GM21381 (cell line): ENCODE results near the gene ALOX5AP.
A peak's percentile ranks its signal among the peaks of the same experiment; 100 is the strongest.

Experiments
- ATAC-seq: cut with Tn5 transposase; IDR thresholded peaks from one replicate; pipeline ENCODE4 v1.9.1; 2021; ENCODE audit warnings: mild to moderate bottlenecking, moderate library complexity; ENCODE audit not compliant: unreplicated experiment

The ALOX5AP gene

DNA sequence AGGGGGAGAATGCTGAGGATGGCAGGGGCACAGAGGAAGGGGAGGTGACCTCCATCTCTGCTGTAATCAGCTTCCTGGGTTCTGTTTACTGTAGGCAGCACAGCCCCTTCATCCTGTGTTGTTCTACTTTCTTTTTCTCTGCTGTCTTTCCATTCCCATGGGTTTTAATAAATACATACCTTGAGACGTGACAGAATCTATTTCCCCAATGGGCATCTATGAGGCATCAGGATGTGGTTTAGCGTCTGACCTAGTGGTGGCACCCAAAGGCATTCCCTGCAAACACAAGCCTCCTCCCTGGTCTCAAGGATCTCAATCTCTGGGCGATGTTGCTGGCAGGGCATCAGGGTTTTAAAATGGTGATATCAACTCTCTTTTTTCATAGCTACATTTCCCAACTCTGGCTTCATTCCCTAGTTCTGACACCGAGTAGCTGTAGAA lies 60.8 kb downstream of the ALOX5AP start:
- ATAC-seq, result no peak

GRCh38 chr13:30796631-30797601 lies 61.6 kb downstream of the ALOX5AP start:
- ATAC-seq, result no peak

DNA sequence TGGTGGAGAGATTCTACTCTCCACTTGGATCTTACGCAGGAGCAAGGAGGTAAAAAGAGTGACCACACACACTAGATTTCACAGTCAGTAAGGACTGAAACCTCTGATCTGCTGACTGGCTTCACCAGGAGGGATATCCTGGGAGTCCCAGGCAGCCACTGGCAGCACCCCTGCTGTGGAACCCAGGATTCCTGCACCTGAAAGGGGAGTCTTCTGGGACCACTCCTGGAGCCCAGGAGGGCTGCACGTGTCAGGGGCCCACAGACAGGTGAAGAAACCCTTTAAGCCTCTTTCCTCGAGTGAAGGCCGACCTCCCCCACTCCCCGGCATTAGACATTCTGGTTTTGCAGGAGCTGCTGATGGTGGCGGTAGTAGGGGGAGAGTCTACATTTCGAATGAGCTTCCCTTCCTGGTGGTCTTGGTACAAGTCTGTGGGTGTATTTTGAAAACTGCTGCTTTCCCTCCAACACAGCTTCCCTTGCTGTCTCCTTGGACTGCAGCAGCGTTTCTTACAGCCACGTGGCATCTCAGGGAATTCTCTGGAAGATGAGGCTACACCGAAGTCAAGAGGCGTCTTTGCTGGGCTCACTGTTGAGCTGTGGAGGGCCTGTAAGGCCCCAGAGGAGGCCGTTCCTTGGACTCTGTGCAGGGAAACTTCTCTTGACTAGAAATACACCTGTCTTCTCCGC lies 62.6 kb downstream of the ALOX5AP start:
- ATAC-seq, result no peak

- no peak for ATAC-seq
These were observed 63.5 kb downstream of the ALOX5AP start for GRCh38 chr13:30798776-30799355.

DNA sequence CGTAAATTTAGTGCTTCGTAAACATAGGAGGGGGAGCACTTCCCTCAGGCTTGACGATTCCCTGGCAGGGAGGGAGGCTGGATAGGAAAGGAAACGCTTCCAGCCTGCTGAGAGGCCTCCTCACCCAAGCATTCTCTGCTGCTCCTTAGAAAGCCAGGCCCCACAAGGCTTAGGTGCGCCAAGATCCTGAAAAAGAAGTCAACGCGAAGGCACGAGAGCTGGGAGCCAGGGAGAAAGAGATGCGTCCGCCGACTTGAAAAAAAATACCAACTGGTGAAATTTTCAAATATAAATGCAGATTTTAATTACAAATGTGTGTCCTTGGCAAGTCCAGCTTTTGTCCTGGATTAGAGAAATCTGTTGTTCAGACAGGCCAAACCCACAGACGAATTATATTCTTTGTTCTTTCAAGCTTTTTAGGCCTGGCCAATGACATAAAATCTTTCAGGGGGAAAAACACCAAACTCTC lies 64.0 kb downstream of the ALOX5AP start:
- ATAC-seq, result no peak

DNA sequence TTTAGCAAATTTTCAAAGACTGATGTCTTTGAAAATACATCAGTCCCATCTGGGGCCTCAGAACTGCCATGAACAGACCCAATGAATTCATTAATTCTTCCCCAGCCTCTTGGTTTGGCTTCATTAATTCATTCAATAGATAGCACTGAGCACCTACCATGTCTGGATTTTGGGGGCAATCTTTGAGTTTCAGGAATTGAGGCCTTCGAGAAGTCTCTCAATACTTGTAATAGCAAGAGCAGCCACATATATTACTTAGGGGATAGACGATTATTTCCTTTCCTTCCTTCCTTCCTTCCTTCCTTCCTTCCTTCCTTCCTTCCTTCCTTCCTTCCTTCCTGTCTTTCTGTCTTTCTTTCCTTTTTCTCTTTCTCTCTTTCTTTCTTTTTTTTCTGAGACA lies 64.8 kb downstream of the ALOX5AP start:
- no peak for ATAC-seq

DNA sequence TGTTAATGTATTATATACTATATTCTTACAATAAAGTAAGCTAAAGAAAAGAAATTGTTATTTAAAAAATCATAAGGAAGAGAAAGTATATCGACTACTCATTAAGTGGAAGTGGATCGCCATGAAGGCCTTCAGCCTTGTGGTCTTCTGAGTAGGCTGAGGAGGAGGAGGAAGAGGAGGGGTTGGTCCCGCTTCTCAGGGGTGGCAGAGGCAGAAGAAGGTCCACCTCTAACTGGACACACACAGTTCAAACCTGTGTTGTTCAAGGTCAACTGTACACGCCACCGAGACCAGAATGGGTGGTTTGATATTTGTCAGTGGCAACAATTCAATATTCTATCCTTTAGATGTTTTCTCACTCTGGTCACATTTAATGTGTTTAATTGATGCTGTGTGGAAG lies 67.2 kb downstream of the ALOX5AP start:
- ATAC-seq, result peak; percentile 12

GRCh38 chr13:30802953-30803478 lies 67.7 kb downstream of the ALOX5AP start:
- ATAC-seq, result peak; percentile 78

- no peak for ATAC-seq
These were observed 68.4 kb downstream of the ALOX5AP start for GRCh38 chr13:30803749-30804148.

- ATAC-seq, result no peak
These were observed 69.1 kb downstream of the ALOX5AP start for GRCh38 chr13:30804474-30804873.

GRCh38 chr13:30805132-30805537 lies 69.8 kb downstream of the ALOX5AP start:
- no peak for ATAC-seq

GRCh38 chr13:30805603-30806011 lies 70.3 kb downstream of the ALOX5AP start:
- no peak for ATAC-seq

DNA sequence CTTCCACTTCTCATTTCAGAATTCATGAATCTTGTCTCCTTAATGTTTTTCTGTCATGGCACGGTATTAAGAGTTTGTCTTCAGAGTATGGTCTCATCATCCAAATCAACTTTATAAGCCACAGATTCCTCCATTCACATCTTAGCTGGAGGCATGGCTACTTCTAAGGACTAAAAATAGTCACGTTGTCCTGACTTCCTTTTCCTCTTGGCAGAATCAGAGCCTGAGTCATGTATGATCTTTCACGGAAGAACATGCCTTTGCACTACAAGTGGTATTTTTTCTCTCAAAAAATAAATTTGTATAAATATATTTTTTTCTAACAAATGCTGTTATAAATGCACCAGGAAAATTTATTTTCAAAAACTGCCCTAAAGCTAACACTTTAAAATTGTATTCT lies 71.4 kb downstream of the ALOX5AP start:
- no peak for ATAC-seq

- ATAC-seq, result no peak
These were observed 72.0 kb downstream of the ALOX5AP start for GRCh38 chr13:30807392-30807791.

DNA sequence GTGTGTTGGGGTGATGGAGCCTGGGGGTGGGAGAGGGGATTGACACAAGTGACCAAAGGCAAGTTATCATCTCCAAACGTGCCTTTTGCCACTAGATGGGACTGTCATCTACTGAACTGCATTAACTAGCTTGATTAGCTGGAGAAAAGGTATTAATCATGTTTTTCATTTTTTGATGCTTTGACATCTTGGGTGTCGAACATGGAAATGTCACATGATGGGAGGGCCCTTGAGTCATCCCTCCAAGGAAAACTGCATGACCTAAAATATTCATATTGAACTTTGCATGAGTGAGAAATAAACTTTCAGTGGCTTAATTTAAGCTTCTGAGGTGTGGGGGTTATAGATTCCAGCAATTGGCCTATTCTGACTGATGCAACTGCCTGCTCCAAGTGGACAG lies 73.3 kb downstream of the ALOX5AP start:
- ATAC-seq, result no peak

GRCh38 chr13:30809787-30810186 lies 74.4 kb downstream of the ALOX5AP start:
- no peak for ATAC-seq

GRCh38 chr13:30810261-30810701 lies 74.9 kb downstream of the ALOX5AP start:
- no peak for ATAC-seq

- ATAC-seq, result no peak
These were observed 75.5 kb downstream of the ALOX5AP start for GRCh38 chr13:30810801-30811200.
